ENCODE measurements around the gene RRP12. TPM values are rescaled to one million over a fixed set of nuclear protein-coding genes. Genes with fewer than 3 reads are reported as not detected.

RRP12 gene
- total and polyA plus RNA-seq, 2 donors (not counting 3 experiments of a cell fraction or from before 2014, with no cell fraction given): 13.6 to 35.8 TPM

DNA sequence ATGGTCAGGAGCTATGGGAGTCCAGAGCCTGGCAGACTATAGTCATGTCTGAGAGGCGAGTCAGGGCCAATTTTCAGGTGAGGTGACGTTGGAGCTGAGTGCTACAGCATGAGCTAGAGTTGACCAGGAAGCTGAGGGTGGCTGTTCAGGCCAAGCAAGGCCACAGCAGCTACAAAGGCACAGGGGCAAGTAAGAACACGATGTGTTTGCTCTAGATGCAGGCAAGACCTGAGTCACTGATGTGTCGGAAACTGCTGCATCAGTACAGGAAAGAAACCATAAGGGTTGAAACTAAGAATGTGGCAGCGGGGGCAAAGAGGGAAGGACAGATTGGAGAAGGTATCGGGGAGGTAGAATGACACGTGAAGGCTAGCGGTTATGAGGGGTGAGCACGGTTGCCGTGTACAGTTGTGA, 11.8 kb upstream of the RRP12 start:
- no peak overlapping the region for H3K27ac ChIP-seq (ENCODE audit: insufficient read depth, low read depth, low read length)
- no peak overlapping the region for H3K4me3 ChIP-seq (replicated peaks in 1 of 3; ENCODE audit: insufficient read depth in 1 of 3, low read depth in 1 of 3, low read length in 3 of 3)
- DNase-seq (ENCODE audit: low read depth, low spot score) (no peak), FAIRE-seq (peak; percentile 48)
- no peaks in the 10 kb centered on the region for H3K9me3 ChIP-seq (replicated peaks; ENCODE audit: control insufficient read depth, insufficient read depth, low read length)
- dilution Hi-C loops (cut with MboI; ENCODE audit: extremely low pct_ligation_motif_present, low sequenced_read_pairs) (no loop called here), intact Hi-C loops (cut with micrococcal nuclease) (no loop called here)
- H4K20me1 ChIP-seq (replicated peaks; ENCODE audit: control insufficient read depth, extremely low read depth, insufficient read depth, low read length): no peaks in the 10 kb centered on the region
- H3K4me1 ChIP-seq (ENCODE audit: control insufficient read depth, extremely low read depth, insufficient read depth, low read length): no peaks in the 10 kb centered on the region
- no peak overlapping the region for H3K9ac ChIP-seq (replicated peaks; ENCODE audit: extremely low read depth, insufficient read depth, low read length)
- no peak overlapping the region for H3K4me2 ChIP-seq (ENCODE audit: insufficient read depth, low read length)
- no peaks in the 10 kb centered on the region for H3K36me3 ChIP-seq (ENCODE audit: control insufficient read depth in 2 of 2, extremely low read depth in 1 of 2, insufficient read depth in 2 of 2, low read length in 2 of 2)
- no peaks in the 10 kb centered on the region for H3K27me3 ChIP-seq (ENCODE audit: control insufficient read depth in 2 of 2, insufficient read depth in 2 of 2, low read length in 2 of 2)
- TF ChIP-seq POLR2A (IDR thresholded peaks at IDR 0.05; ENCODE audit: low read depth, low read length) (no peak), GATA2 (IDR thresholded peaks at IDR 0.05; ENCODE audit: insufficient read depth, insufficient read length, low read depth, low read length) (no peak), POLR2AphosphoS5 (IDR thresholded peaks at IDR 0.05; ENCODE audit: insufficient read depth, low read depth, low read length) (no peak), CTCF (IDR thresholded peaks at IDR 0.05; ENCODE audit: extremely low read depth in 1 of 2, insufficient read depth in 1 of 2, low read depth in 1 of 2, low read length in 2 of 2) (no peak), EZH2 (IDR thresholded peaks at IDR 0.05; ENCODE audit: borderline replicate concordance, low read depth, low read length, severe bottlenecking) (no peak), JUN (IDR thresholded peaks at IDR 0.05; ENCODE audit: borderline replicate concordance, insufficient read depth, insufficient read length, low read depth) (no peak), FOS (IDR thresholded peaks at IDR 0.05; ENCODE audit: borderline replicate concordance, insufficient read depth, low read length) (no peak), MYC (IDR thresholded peaks at IDR 0.05; ENCODE audit: low read depth, low read length) (no peak)
- TF ChIP-seq, protein P1, sequence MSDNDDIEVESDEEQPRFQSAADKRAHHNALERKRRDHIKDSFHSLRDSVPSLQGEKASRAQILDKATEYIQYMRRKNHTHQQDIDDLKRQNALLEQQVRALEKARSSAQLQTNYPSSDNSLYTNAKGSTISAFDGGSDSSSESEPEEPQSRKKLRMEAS (IDR thresholded peaks at IDR 0.05; ENCODE audit: insufficient read depth, insufficient read length): no peak
- H2AFZ ChIP-seq (ENCODE audit: low read depth, low read length): peak overlapping the region; percentile 7
- no TSS peak for BruUV-seq (replicated peaks)
- CTCF ChIA-PET: interaction anchor here (0.8 to 2.1 kb wide), 4 partner anchors 8 to 11 kb away, joined by 3 to 5 read pairs (median 4); no protein-coding TSS in a partner anchor
- no peaks in the 10 kb centered on the region for H3K9me1 ChIP-seq (replicated peaks; ENCODE audit: control insufficient read depth, extremely low read depth, insufficient read depth, low read length)
- POLR2A ChIA-PET: no interaction called here
- no peaks in the 10 kb centered on the region for H3K79me2 ChIP-seq (ENCODE audit: control insufficient read depth, insufficient read depth, low read length)

Measured in endothelial cell of umbilical vein (primary cell).